SU-DHL-6 (cell line): ENCODE results near the gene ST3GAL4.

Experiments used
- H2AFZ ChIP-seq: fragments of 200-600 bp; sonication (generic); 2 replicates; pipeline ENCODE4 v1.6.1; 2014; ENCODE audit warnings: low read depth, mild to moderate bottlenecking, moderate library complexity, mixed read lengths, antibody characterized with exemption, low read length; ENCODE audit not compliant: severe bottlenecking
- H3F3A ChIP-seq: fragments of 200-600 bp; shearing (Covaris generic); 2 replicates; pipeline ENCODE4 v1.6.0; 2016; ENCODE audit warnings: antibody characterized with exemption, mild to moderate bottlenecking; ENCODE audit not compliant: insufficient read depth
- H3K27ac ChIP-seq: fragments of 200-600 bp; sonication (generic); 2 replicates; pipeline ENCODE4 v1.5.1; 2016; ENCODE audit warnings: low read depth, mild to moderate bottlenecking, low read length, moderate library complexity, mixed read lengths
- H3K27me3 ChIP-seq: fragments of 200-600 bp; sonication (generic), shearing (Covaris generic); 2 replicates; pipeline ENCODE4 v1.6.0; 2014; ENCODE audit warnings: mild to moderate bottlenecking, low read length
- H3K36me3 ChIP-seq: fragments of 200-600 bp; sonication (generic); 2 replicates; pipeline ENCODE4 v1.6.1; 2014; ENCODE audit warnings: mild to moderate bottlenecking, low read length, mixed read lengths
- H3K4me2 ChIP-seq: fragments of 300-600, 200-600 bp; shearing (Covaris generic), sonication (generic); 2 replicates; pipeline ENCODE4 v1.6.0; 2014; ENCODE audit warnings: low read length, low read depth, mild to moderate bottlenecking; ENCODE audit not compliant: poor library complexity, severe bottlenecking
- H3K4me3 ChIP-seq: fragments of 200-600 bp; sonication (generic); 2 replicates; pipeline ENCODE4 v1.5.1; 2014; ENCODE audit warnings: antibody characterized with exemption, low read length, mild to moderate bottlenecking, mixed read lengths; ENCODE audit not compliant: insufficient read depth, poor library complexity, severe bottlenecking
- H3K79me2 ChIP-seq: fragments of 200-600 bp; sonication (generic); 2 replicates; pipeline ENCODE4 v1.6.1; 2014; ENCODE audit warnings: mild to moderate bottlenecking, low read length, moderate library complexity; ENCODE audit not compliant: insufficient read depth
- H3K9ac ChIP-seq: fragments of 200-600 bp; sonication (generic); 2 replicates; pipeline ENCODE4 v1.7.0; 2014; ENCODE audit warnings: mild to moderate bottlenecking, low read length
- H3K9me2 ChIP-seq: fragments of 200-600 bp; sonication (generic); replicated peaks from 2 replicates; pipeline ENCODE4 v1.6.1; 2014; ENCODE audit warnings: low read length; ENCODE audit not compliant: insufficient read depth
- H3K9me3 ChIP-seq: fragments of 200-600 bp; sonication (generic); 2 replicates; pipeline ENCODE4 v1.6.1; 2014; ENCODE audit warnings: low read length, mixed read lengths; ENCODE audit not compliant: insufficient read depth
- H4K20me1 ChIP-seq: fragments of 200-600 bp; sonication (generic); 2 replicates; pipeline ENCODE4 v1.6.1; 2014; ENCODE audit warnings: low read depth, mild to moderate bottlenecking, antibody characterized with exemption, low read length, moderate library complexity, mixed read lengths
- CTCF ChIP-seq: fragments of 200-600 bp; sonication (generic); IDR thresholded peaks from one replicate; pipeline ENCODE4 v1.5.1; 2017; ENCODE audit warnings: antibody characterized with exemption, mild to moderate bottlenecking, low read length, moderate library complexity; ENCODE audit not compliant: insufficient read depth, poor library complexity, severe bottlenecking
- EZH2phosphoT487 ChIP-seq: fragments of 200-600 bp; sonication (generic), shearing (Covaris generic); conservative IDR thresholded peaks from 2 replicates; pipeline ENCODE4 v1.6.1; 2018; ENCODE audit warnings: mild to moderate bottlenecking, antibody characterized with exemption, low read length, moderate library complexity, mixed read lengths

Gene ST3GAL4

GRCh38 chr11:126434950-126435335 lies 79.5 kb downstream of the ST3GAL4 start:
- H3K36me3 ChIP-seq, result no peaks in the 10 kb centered on the region
- TF ChIP-seq CTCF, result no peak
- TF ChIP-seq EZH2phosphoT487, result no peak
- no peak overlapping the region for H3K4me3 ChIP-seq
- H3K4me2 ChIP-seq, result no peak overlapping the region
- no peaks in the 10 kb centered on the region for H3F3A ChIP-seq
- H3K9ac ChIP-seq, result no peak overlapping the region
- H3K9me3 ChIP-seq, result no peaks in the 10 kb centered on the region
- no peaks in the 10 kb centered on the region for H3K79me2 ChIP-seq
- H4K20me1 ChIP-seq, result no peaks in the 10 kb centered on the region
- no peaks in the 10 kb centered on the region for H3K27me3 ChIP-seq
- H3K27ac ChIP-seq, result no peak overlapping the region
- H2AFZ ChIP-seq, result no peak overlapping the region
- H3K9me2 ChIP-seq, result no peaks in the 10 kb centered on the region

GRCh38 chr11:126436209-126436755 lies 80.8 kb downstream of the ST3GAL4 start:
- H2AFZ ChIP-seq, result no peak overlapping the region
- no peak overlapping the region for H3K27ac ChIP-seq
- H3K27me3 ChIP-seq, result no peaks in the 10 kb centered on the region
- H3K9me3 ChIP-seq, result no peaks in the 10 kb centered on the region
- H4K20me1 ChIP-seq, result no peaks in the 10 kb centered on the region
- no peak for TF ChIP-seq EZH2phosphoT487
- TF ChIP-seq CTCF, result no peak
- no peaks in the 10 kb centered on the region for H3K9me2 ChIP-seq
- H3K36me3 ChIP-seq, result no peaks in the 10 kb centered on the region
- H3K9ac ChIP-seq, result no peak overlapping the region
- no peak overlapping the region for H3K4me2 ChIP-seq
- H3K4me3 ChIP-seq, result no peak overlapping the region
- H3F3A ChIP-seq, result no peaks in the 10 kb centered on the region
- no peaks in the 10 kb centered on the region for H3K79me2 ChIP-seq

GRCh38 chr11:126437731-126438130 lies 82.2 kb downstream of the ST3GAL4 start:
- no peaks in the 10 kb centered on the region for H3K36me3 ChIP-seq
- H3K27ac ChIP-seq, result no peak overlapping the region
- H3K27me3 ChIP-seq, result no peaks in the 10 kb centered on the region
- no peak overlapping the region for H2AFZ ChIP-seq
- no peaks in the 10 kb centered on the region for H3F3A ChIP-seq
- no peaks in the 10 kb centered on the region for H3K9me2 ChIP-seq
- H3K79me2 ChIP-seq, result no peaks in the 10 kb centered on the region
- TF ChIP-seq EZH2phosphoT487 (no peak), CTCF (no peak)
- no peak overlapping the region for H3K4me3 ChIP-seq
- no peaks in the 10 kb centered on the region for H4K20me1 ChIP-seq
- H3K4me2 ChIP-seq, result no peak overlapping the region
- no peak overlapping the region for H3K9ac ChIP-seq
- no peaks in the 10 kb centered on the region for H3K9me3 ChIP-seq
